Measurements from ENCODE around the gene NTM.

The NTM gene

GRCh38 chr11:131696690-131697089 lies 326.3 kb downstream of the NTM start:
- no peak for DNase-seq (ENCODE audit: low read depth)
- TF ChIP-seq CTCF (IDR thresholded peaks at IDR 0.05; ENCODE audit: insufficient read depth, low read depth, low read length, missing control alignments), result no peak
- no peak overlapping the region for H3K4me3 ChIP-seq (ENCODE audit: low read depth, low read length)

- H3K4me3 ChIP-seq (ENCODE audit: low read depth, low read length), result no peak overlapping the region
- no peak for TF ChIP-seq CTCF (IDR thresholded peaks at IDR 0.05; ENCODE audit: insufficient read depth, low read depth, low read length, missing control alignments)
- no peak for DNase-seq (ENCODE audit: low read depth)
Measured at GRCh38 chr11:131703311-131703710, 332.9 kb downstream of the NTM start.

GRCh38 chr11:131704682-131705081 lies 334.3 kb downstream of the NTM start:
- DNase-seq (ENCODE audit: low read depth), result no peak
- no peak for TF ChIP-seq CTCF (IDR thresholded peaks at IDR 0.05; ENCODE audit: insufficient read depth, low read depth, low read length, missing control alignments)
- no peak overlapping the region for H3K4me3 ChIP-seq (ENCODE audit: low read depth, low read length)

GRCh38 chr11:131710511-131710910 lies 340.1 kb downstream of the NTM start:
- DNase-seq (ENCODE audit: low read depth), result no peak
- TF ChIP-seq CTCF (IDR thresholded peaks at IDR 0.05; ENCODE audit: insufficient read depth, low read depth, low read length, missing control alignments), result no peak

GRCh38 chr11:131712897-131713296 lies 342.5 kb downstream of the NTM start:
- no peak for TF ChIP-seq CTCF (IDR thresholded peaks at IDR 0.05; ENCODE audit: insufficient read depth, low read depth, low read length, missing control alignments)
- no peak overlapping the region for H3K4me3 ChIP-seq (ENCODE audit: low read depth, low read length)
- DNase-seq (ENCODE audit: low read depth), result no peak

More at GRCh38 chr11:131710511-131710910, 340.1 kb downstream of the NTM start:
- H3K4me3 ChIP-seq (ENCODE audit: low read depth, low read length), result no peak overlapping the region

GRCh38 chr11:131713529-131714134 lies 343.2 kb downstream of the NTM start:
- no peak for TF ChIP-seq CTCF (IDR thresholded peaks at IDR 0.05; ENCODE audit: insufficient read depth, low read depth, low read length, missing control alignments)
- no peak for DNase-seq (ENCODE audit: low read depth)
- no peak overlapping the region for H3K4me3 ChIP-seq (ENCODE audit: low read depth, low read length)

- no peak for TF ChIP-seq CTCF (IDR thresholded peaks at IDR 0.05; ENCODE audit: insufficient read depth, low read depth, low read length, missing control alignments)
- no peak for DNase-seq (ENCODE audit: low read depth)
- no peak overlapping the region for H3K4me3 ChIP-seq (ENCODE audit: low read depth, low read length)
Measured at GRCh38 chr11:131717616-131718015, 347.2 kb downstream of the NTM start.

All from GM12865 (cell line).